B cell (primary cell): Measurements from ENCODE around the gene GLRX5. TPM values are rescaled to one million over a fixed set of nuclear protein-coding genes. Genes with fewer than 3 reads are reported as not detected.

Experiments used
- ATAC-seq: fragments of 200-7000 bp; cut with Tn5 transposase; one replicate; pipeline ENCODE4 v1.10.0; 2021; ENCODE audit warnings: low read depth, mild to moderate bottlenecking, moderate number of reproducible peaks, moderate library complexity
- CTCF ChIA-PET: fragments of 350-600 bp; sonication (Branson Sonifier 250); formaldehyde crosslinking; loops from one replicate; lab custom pipeline; 2021; ENCODE audit warnings: antibody characterized with exemption, inconsistent platforms; lab: Charles Lee
- POLR2A ChIA-PET: fragments of 350-600 bp; sonication (Branson Sonifier 250); formaldehyde crosslinking; loops from one replicate; lab custom pipeline; 2021; ENCODE audit warnings: antibody characterized with exemption; lab: Charles Lee
- DNase-seq: peaks from one replicate; pipeline ENCODE4 v3.0.0; 2013
- H2AFZ ChIP-seq: 2 replicates; pipeline ENCODE4 v1.6.1; 2012; ENCODE audit warnings: mild to moderate bottlenecking, low read depth, low read length; ENCODE audit not compliant: insufficient read depth, poor library complexity, severe bottlenecking
- H3K27ac ChIP-seq, 2 donors: 1 replicate in 1 of 2; 2 replicates in 1 of 2; pipeline ENCODE4 v1.5.1; 2012 to 2013; ENCODE audit warnings: low read length in 2 of 2, mild to moderate bottlenecking in 2 of 2, moderate library complexity in 1 of 2
- H3K27me3 ChIP-seq, 4 experiments: fragments of 200-600 bp in 1 of 4; sonication (generic) in 1 of 4; replicated peaks in 1 of 4; 1 replicate in 2 of 4; 2 replicates in 2 of 4; pipeline versions ENCODE4 v1.6.1 to v1.7.0; 2013 to 2016; ENCODE audit warnings: low read length in 3 of 4, mild to moderate bottlenecking in 2 of 4, mixed read lengths in 1 of 4, moderate library complexity in 1 of 4; ENCODE audit not compliant: insufficient read depth in 4 of 4, control insufficient read depth in 3 of 4; ENCODE audit errors: control extremely low read depth in 1 of 4
- H3K36me3 ChIP-seq, 2 experiments: replicated peaks in 1 of 2; 1 replicate in 1 of 2; 2 replicates in 1 of 2; pipeline versions ENCODE4 v1.6.1 to v1.7.1; 2013; ENCODE audit warnings: low read length in 1 of 2; ENCODE audit not compliant: insufficient read depth in 2 of 2, control insufficient read depth in 1 of 2; ENCODE audit errors: control extremely low read depth in 1 of 2, extremely low read depth in 1 of 2
- H3K4me1 ChIP-seq, 2 donors: fragments of 200-600 bp in 1 of 2; sonication (generic) in 1 of 2; 1 replicate in 1 of 2; 2 replicates in 1 of 2; pipeline versions ENCODE4 v1.5.1 to v1.6.1; 2013 to 2017; ENCODE audit warnings: low read length in 2 of 2; ENCODE audit not compliant: control insufficient read depth in 2 of 2, insufficient read depth in 2 of 2
- H3K4me2 ChIP-seq: replicated peaks from 2 replicates; pipeline ENCODE3; 2012; ENCODE audit warnings: mild to moderate bottlenecking, low read depth, low read length; ENCODE audit not compliant: poor library complexity, severe bottlenecking
- H3K4me3 ChIP-seq, 5 experiments: fragments of 200-600 bp in 1 of 5; sonication (generic) in 1 of 5; 1 replicate in 3 of 5; 2 replicates in 2 of 5; pipeline versions ENCODE4 v1.5.1 to v1.7.0; 2011 to 2016; ENCODE audit warnings: low read length in 4 of 5, mild to moderate bottlenecking in 4 of 5, low read depth in 2 of 5, control low read depth in 1 of 5, moderate library complexity in 1 of 5; ENCODE audit not compliant: insufficient read depth in 1 of 5; ENCODE audit errors: control extremely low read depth in 1 of 5, extremely low read depth in 1 of 5
- H3K79me2 ChIP-seq: fragments of 200-600 bp; sonication (generic); one replicate; pipeline ENCODE4 v1.6.0; 2016; ENCODE audit warnings: low read length; ENCODE audit not compliant: control insufficient read depth, insufficient read depth
- H3K9ac ChIP-seq: fragments of 200-600 bp; sonication (generic); 2 replicates; pipeline ENCODE4 v1.6.1; 2017; ENCODE audit warnings: mild to moderate bottlenecking, low read length, moderate library complexity
- H3K9me3 ChIP-seq, 3 donors: one replicate each; pipeline versions ENCODE4 v1.6.1 to v1.7.1; 2013; ENCODE audit warnings: low read length in 2 of 3; ENCODE audit not compliant: control insufficient read depth in 2 of 3, insufficient read depth in 1 of 3; ENCODE audit errors: control extremely low read depth in 1 of 3
- H4K20me1 ChIP-seq: 2 replicates; pipeline ENCODE4 v1.6.0; 2012; ENCODE audit warnings: mild to moderate bottlenecking, low read length; ENCODE audit not compliant: insufficient read depth, control insufficient read depth, poor library complexity, severe bottlenecking
- H3K27ac Mint-ChIP-seq: one replicate; pipeline ENCODE4 v1.8.0; 2021; ENCODE audit warnings: mixed read lengths
- H3K27me3 Mint-ChIP-seq: one replicate; pipeline ENCODE4 v1.8.0; 2021; ENCODE audit warnings: mixed read lengths
- H3K4me1 Mint-ChIP-seq: one replicate; pipeline ENCODE4 v1.8.0; 2021; ENCODE audit warnings: mixed read lengths
- H3K4me3 Mint-ChIP-seq: one replicate; pipeline ENCODE4 v1.8.0; 2021; ENCODE audit warnings: mixed read lengths
- H3K9me3 Mint-ChIP-seq: one replicate; pipeline ENCODE4 v1.8.0; 2022; ENCODE audit warnings: mixed read lengths; ENCODE audit not compliant: insufficient read depth
- CTCF ChIP-seq: fragments of 200-600 bp; IDR thresholded peaks from one replicate; pipeline ENCODE4 v1.8.0; 2022; ENCODE audit warnings: antibody characterized with exemption, mild to moderate bottlenecking
- EZH2 ChIP-seq: IDR thresholded peaks from 2 replicates; pipeline ENCODE4 v1.6.1; 2012; ENCODE audit warnings: borderline replicate concordance, low read depth, mild to moderate bottlenecking, moderate library complexity, low read length; ENCODE audit not compliant: insufficient read depth, poor library complexity, severe bottlenecking
- WGBS: methylation state at CpG from one replicate; pipeline ENCODE4 v1.1.5; 2013; ENCODE audit warnings: missing lambda C conversion rate; ENCODE audit not compliant: insufficient coverage; 5-methylcytosine and 5-hydroxymethylcytosine counted together
- intact Hi-C: fragments of 100-400 bp; cut with micrococcal nuclease; formaldehyde crosslinking; loops from one replicate; pipeline ENCODE4 v1.10.0; 2022
- polyA plus RNA-seq: library from polyadenylated mRNA; depleted of rRNA; stranded (reverse); fragments of >200 nt; gene quantifications from 2 replicates; pipeline ENCODE4 v1.2.3, GENCODE V29; 2012
- total RNA-seq, 2 donors: library from RNA; stranded (reverse); fragments of 120-200 nt in 1 of 2; gene quantifications; 1 replicate in 1 of 2; 2 replicates in 1 of 2; pipeline versions ENCODE4 v1.2.3 to v1.2.4, GENCODE V29; 2013 to 2022

GLRX5 gene
- total and polyA plus RNA-seq, 2 donors (not counting 1 experiment from before 2014, with no cell fraction given), result 7.8 to 18.4 TPM

GRCh38 chr14:95569440-95569839 lies 34.6 kb downstream of the GLRX5 start:
- no peak overlapping the region for H3K27ac ChIP-seq
- no peak overlapping the region for H3K9ac ChIP-seq
- H3K4me1 ChIP-seq, result no peaks in the 10 kb centered on the region
- no peak for TF ChIP-seq CTCF
- POLR2A ChIA-PET, result no interaction called here
- intact Hi-C loops, result no loop called here
- H3K9me3 ChIP-seq, result no peaks in the 10 kb centered on the region
- WGBS, result no CpG with 5 or more reads among the region's 3 CpGs
- H3K27ac Mint-ChIP-seq, result no peak overlapping the region
- H3K4me3 Mint-ChIP-seq, result no peak overlapping the region
- H3K9me3 Mint-ChIP-seq, result no peaks in the 10 kb centered on the region
- CTCF ChIA-PET, result no interaction called here
- no peaks in the 10 kb centered on the region for H4K20me1 ChIP-seq
- H3K27me3 ChIP-seq, result peaks cover 0 to 22% (median 6%) of the 10 kb centered on the region in 4 experiments
- DNase-seq, result no peak
- H3K36me3 ChIP-seq, result no peaks in the 10 kb centered on the region
- peaks cover 49% of the 10 kb centered on the region for H3K27me3 Mint-ChIP-seq
- no peak overlapping the region for H2AFZ ChIP-seq
- H3K4me2 ChIP-seq, result no peak overlapping the region
- H3K79me2 ChIP-seq, result no peaks in the 10 kb centered on the region
- H3K4me1 Mint-ChIP-seq, result peaks cover 4% of the 10 kb centered on the region
- no peak for ATAC-seq
- H3K4me3 ChIP-seq, result no peak overlapping the region

GRCh38 chr14:95573313-95573712 lies 38.5 kb downstream of the GLRX5 start:
- Histone ChIP-seq H3K9me3 (peaks cover 0 to 6% (median 0%) of the 10 kb centered on the region in 3 donors), H3K27me3 (peaks cover 0 to 39% (median 20%) of the 10 kb centered on the region in 4 experiments), H3K79me2 (no peaks in the 10 kb centered on the region), H3K36me3 (no peaks in the 10 kb centered on the region), H3K4me1 (peaks cover 25 to 26% of the 10 kb centered on the region in 2 donors), H2AFZ (no peak overlapping the region), H3K27ac (no peak overlapping the region), H3K9ac (no peak overlapping the region), H4K20me1 (no peaks in the 10 kb centered on the region), H3K4me3 (no peak overlapping the region), H3K4me2 (no peak overlapping the region)
- peaks cover 55% of the 10 kb centered on the region for H3K27me3 Mint-ChIP-seq
- no peak for TF ChIP-seq CTCF
- TF ChIP-seq EZH2, result no peak
- no peak for DNase-seq
- intact Hi-C loops, result no loop called here
- no peak for ATAC-seq
- no peak overlapping the region for H3K27ac Mint-ChIP-seq
- H3K9me3 Mint-ChIP-seq, result no peaks in the 10 kb centered on the region
- POLR2A ChIA-PET, result no interaction called here
- peaks cover 24% of the 10 kb centered on the region for H3K4me1 Mint-ChIP-seq
- CTCF ChIA-PET, result no interaction called here
- WGBS, result 97% methylated on average over 7 of the region's 7 CpGs
- no peak overlapping the region for H3K4me3 Mint-ChIP-seq
